NT2/D1 (cell line): Measurements from ENCODE around the gene RALGDS.

ENCODE experiments used
- DNase-seq: peaks from one replicate; pipeline ENCODE4 v3.0.0-alpha.2; 2011; ENCODE audit warnings: low read depth, low spot score
- H3K27me3 ChIP-seq: 2 replicates; pipeline ENCODE4 v1.6.0; 2011; ENCODE audit warnings: mild to moderate bottlenecking; ENCODE audit not compliant: insufficient read length, insufficient read depth
- H3K36me3 ChIP-seq: 2 replicates; pipeline ENCODE4 v1.6.1; 2011; ENCODE audit warnings: mild to moderate bottlenecking, low read length, mixed read lengths; ENCODE audit not compliant: insufficient read depth, insufficient read length
- H3K4me1 ChIP-seq: 2 replicates; pipeline ENCODE4 v1.5.1; 2011; ENCODE audit not compliant: insufficient read depth, insufficient read length
- H3K4me3 ChIP-seq: 2 replicates; pipeline ENCODE4 v1.5.1; 2011; ENCODE audit warnings: low read depth; ENCODE audit not compliant: insufficient read length
- H3K9ac ChIP-seq: 2 replicates; pipeline ENCODE4 v1.6.0; 2011; ENCODE audit warnings: low read depth; ENCODE audit not compliant: insufficient read length
- H3K9me3 ChIP-seq: 2 replicates; pipeline ENCODE4 v1.5.1; 2011; ENCODE audit warnings: mild to moderate bottlenecking, low read length; ENCODE audit not compliant: insufficient read depth
- SUZ12 ChIP-seq: IDR thresholded peaks from 2 replicates; pipeline ENCODE4 v1.6.1; 2011; ENCODE audit not compliant: insufficient read length, insufficient read depth; ENCODE audit errors: extremely low read depth
- YY1 ChIP-seq: IDR thresholded peaks from 2 replicates; pipeline ENCODE4 v1.6.1; 2011; ENCODE audit not compliant: insufficient read length, insufficient read depth
- ZNF274 ChIP-seq: IDR thresholded peaks from 2 replicates; pipeline ENCODE4 v1.6.1; 2011; ENCODE audit warnings: mild to moderate bottlenecking, low read depth, low read length

RALGDS gene

DNA sequence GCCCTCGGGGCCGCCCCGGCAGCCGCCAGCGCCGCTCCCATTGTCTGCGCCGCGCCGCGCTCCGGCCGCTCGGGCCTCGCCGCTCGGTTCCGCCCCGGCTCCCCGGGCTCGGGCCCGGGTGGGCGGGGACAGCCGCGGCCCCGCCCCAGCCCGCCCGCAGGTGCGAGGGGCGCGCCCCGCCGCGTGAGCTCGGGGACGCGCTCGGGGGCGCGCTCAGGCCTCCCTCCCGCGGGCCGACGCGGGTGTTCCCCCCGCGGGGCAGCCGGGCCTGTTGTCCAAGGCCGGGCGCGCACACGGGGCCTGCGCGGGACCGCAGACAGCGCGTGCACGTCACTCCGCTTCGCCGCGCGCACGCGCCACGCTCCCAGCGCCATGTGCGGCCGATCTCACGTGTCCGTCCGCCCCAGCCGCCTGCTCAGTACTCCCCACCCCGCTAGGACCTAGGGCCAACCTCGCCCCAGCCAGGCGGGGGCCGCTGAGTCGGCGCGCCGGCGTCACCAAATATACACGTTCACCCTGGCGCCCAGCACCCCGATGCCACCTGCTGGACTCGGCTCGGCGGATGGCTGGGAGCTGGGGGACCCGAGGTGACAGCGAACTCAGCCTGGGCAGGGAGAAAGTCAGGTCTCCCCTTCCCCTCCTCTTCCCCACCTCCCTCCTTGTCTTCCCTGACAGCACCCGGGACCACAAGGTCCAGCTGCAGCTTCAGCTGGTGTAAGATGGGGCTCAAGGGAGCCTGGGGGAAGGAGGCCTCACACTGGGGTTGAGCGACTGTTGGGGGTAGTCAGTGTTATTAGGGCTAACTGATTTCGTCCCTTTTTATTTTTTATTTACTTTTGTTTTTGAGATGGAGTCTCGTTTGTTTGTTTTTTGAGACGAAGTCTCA lies 28.3 kb upstream of the RALGDS start:
- Histone ChIP-seq H3K4me1 (peaks cover 27% of the 10 kb centered on the region), H3K4me3 (peak overlapping the region; percentile 92)

DNA sequence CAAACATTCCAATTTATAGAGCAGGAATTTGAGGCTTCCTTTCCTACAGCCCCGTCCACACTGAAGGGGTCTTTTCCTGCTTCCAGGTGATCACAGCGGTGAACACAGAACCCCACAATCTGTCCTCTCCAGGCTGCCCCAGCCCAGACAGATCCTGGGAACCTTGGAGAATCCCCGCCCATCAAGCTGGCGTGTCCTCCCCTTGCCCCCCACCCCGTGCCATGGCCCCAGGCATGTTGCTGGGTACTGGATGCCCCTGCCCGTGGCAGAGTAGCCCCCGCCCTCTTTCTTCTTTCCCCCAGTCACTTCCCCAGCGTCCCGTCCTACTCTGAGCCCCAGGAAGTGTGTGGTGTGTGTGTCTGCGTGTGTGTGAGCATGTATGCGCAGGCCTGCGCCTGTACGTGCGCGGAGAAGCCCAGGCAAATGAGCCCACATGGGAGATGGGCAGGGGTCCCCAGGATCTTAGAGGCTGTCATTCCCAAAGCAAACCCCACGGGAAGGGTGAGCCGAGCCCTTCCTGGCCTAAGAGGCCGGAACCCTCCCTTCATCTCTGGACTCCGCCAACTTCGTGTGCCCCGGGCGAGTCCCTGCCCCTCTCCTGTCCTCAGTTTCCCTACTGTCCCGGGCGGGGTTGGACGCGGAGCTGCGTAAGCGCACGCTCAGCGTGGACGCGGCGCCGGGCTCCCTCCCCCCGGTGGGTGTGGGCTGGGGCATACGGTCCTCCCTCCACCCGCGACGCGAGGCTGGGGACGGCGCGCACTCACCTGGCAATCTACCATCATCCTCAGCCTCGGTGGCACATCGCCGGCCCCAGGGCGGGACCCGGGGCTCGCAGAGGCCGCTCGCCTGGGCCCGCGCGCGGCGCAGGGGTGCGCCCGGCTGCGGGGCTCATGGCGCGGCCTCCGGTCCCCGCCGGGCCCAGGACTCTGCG lies 27.4 kb upstream of the RALGDS start:
- peak overlapping the region; percentile 97 for H3K9ac ChIP-seq
- H3K4me1 ChIP-seq: peaks cover 30% of the 10 kb centered on the region
- TF ChIP-seq ZNF274 (no peak), YY1 (no peak), SUZ12 (no peak)
- H3K36me3 ChIP-seq: peaks cover 7% of the 10 kb centered on the region
- no peak for DNase-seq
- no peaks in the 10 kb centered on the region for H3K27me3 ChIP-seq
- H3K4me3 ChIP-seq: peak overlapping the region; percentile 92
- H3K9me3 ChIP-seq: no peaks in the 10 kb centered on the region

More for the DNA sequence above, 28.3 kb upstream of the RALGDS start:
- DNase-seq: peak; percentile 82
- peak overlapping the region; percentile 97 for H3K9ac ChIP-seq
- no peaks in the 10 kb centered on the region for H3K9me3 ChIP-seq
- peaks cover 16% of the 10 kb centered on the region for H3K36me3 ChIP-seq
- H3K27me3 ChIP-seq: no peaks in the 10 kb centered on the region
- TF ChIP-seq ZNF274 (no peak), YY1 (no peak), SUZ12 (no peak)

DNA sequence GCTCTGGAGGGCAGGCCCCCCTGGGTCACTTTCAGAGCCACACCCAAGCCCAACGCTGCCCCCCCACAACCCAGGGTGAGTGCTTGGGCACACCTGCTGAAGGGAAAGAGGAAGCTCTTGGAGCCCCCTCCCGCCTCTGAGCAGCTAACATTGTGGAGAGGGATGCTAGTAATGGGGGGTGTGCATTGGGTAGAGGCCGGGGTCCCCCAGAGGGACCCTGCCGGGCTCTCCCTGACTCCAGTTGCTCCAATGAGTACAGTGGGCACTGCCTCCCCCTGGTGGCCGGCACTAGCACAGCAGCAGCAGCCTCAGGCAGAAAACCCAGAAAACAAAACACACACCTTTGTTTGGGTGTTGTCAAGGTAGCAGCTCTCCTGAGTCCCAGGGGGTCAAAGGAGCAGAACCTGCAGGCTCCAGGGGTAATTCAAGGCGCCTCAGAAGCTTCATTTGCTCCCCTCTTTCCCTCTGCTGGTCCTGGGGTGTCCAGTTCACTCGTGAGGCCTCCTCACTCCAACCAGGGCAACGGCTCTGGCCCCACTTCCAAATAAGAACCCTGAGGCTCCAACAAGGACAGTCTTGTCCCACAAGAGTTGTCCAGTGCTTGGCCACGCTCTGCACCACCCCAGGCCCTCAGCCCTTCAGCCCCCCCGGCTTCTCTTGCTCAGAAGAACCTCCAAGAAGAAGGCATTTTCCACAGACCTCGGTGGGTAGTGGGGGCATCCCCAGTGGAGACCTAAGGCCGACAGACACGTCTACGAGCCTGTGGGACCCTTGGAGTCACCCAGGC lies 26.6 kb upstream of the RALGDS start:
- Histone ChIP-seq H3K4me3 (peak overlapping the region; percentile 92), H3K36me3 (peaks cover 5% of the 10 kb centered on the region), H3K9ac (peak overlapping the region; percentile 97), H3K27me3 (no peaks in the 10 kb centered on the region), H3K4me1 (peaks cover 32% of the 10 kb centered on the region), H3K9me3 (no peaks in the 10 kb centered on the region)
- TF ChIP-seq SUZ12 (no peak), YY1 (no peak), ZNF274 (no peak)
- peak; percentile 73 for DNase-seq

DNA sequence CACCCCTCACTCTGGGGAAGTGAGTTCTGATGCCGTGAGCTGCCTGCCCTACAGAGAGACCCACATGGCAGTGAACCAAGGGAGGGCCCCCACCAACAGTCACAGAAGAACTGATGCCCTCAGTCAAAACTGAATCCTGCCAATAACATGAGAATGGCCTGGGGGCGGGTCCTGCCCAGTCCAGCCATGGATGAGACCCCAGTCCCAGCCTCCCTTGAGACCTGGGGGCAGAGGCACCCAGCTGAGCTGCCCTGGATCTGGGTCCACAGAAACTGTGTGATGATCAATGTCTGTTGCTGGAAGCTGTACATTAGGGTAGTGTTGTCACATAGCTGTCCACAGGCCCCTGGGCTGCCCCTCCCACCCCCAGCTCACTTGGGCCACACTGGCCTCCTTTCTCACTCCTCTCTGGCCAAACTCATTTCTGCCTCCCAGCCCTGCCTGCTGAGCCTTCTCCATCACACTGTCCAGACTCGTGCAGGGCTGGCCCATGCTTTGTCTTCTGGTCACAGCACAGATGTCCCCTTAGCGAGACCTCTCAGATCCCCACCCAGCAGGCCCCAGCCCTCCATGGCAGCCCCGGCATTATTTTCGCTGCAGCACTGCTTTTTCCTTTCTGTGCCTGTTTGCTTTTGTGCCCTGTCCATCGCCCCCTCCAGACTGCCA lies 25.8 kb upstream of the RALGDS start:
- TF ChIP-seq ZNF274: no peak
- TF ChIP-seq YY1: no peak
- no peak for TF ChIP-seq SUZ12
- Histone ChIP-seq H3K27me3 (no peaks in the 10 kb centered on the region), H3K4me3 (no peak overlapping the region), H3K36me3 (peaks cover 5% of the 10 kb centered on the region), H3K4me1 (peaks cover 32% of the 10 kb centered on the region), H3K9ac (no peak overlapping the region), H3K9me3 (no peaks in the 10 kb centered on the region)
- DNase-seq: no peak

DNA sequence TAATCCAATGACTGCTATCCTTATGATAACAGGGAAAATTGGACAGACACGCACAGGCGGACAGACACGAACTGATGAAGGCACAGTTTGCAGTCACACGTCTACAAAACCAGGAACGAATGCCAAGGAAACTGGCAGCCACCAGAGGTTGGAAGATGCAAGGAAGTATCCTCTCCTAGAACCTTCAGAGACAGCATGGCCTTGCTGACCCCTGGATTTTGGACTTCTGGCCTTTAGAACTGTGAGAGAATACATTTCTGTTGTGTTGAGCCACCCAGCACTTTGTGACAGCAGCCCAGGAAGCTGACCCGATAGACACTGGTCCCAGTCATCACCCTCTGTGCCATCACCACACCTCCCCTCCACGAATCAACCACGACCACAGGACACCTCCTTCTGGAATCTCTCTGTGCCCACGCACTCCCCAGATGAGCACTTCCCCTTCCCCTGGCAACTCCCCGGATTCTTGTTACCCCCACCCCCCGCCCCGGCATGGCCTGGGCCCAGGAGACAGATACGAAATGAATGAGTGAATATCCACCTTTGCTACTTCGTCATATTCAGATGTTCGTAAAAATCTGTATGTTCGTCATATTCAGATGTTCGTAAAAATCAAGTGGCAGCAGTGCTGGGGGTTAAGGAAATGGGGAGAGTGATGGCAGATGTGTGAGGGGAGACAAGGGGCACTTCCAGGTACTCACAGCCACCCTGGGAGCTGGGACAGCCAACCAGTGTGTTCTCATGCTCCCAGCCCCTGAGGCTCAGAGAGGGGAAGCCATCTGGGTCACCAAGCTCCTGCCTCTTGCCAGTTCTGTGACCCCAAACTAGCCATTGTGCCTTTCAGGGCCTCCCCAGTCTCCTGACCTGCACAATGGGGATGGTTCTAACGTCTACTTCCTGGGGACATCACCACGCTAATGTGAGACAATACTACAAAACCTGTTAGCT lies 24.1 kb upstream of the RALGDS start:
- H3K9me3 ChIP-seq: no peaks in the 10 kb centered on the region
- H3K9ac ChIP-seq: no peak overlapping the region
- peaks cover 5% of the 10 kb centered on the region for H3K36me3 ChIP-seq
- no peak overlapping the region for H3K4me3 ChIP-seq
- no peak for DNase-seq
- peaks cover 41% of the 10 kb centered on the region for H3K4me1 ChIP-seq
- no peaks in the 10 kb centered on the region for H3K27me3 ChIP-seq
- TF ChIP-seq SUZ12 (no peak), YY1 (no peak), ZNF274 (no peak)
